Measurements from ENCODE around the gene ADA.

DNA sequence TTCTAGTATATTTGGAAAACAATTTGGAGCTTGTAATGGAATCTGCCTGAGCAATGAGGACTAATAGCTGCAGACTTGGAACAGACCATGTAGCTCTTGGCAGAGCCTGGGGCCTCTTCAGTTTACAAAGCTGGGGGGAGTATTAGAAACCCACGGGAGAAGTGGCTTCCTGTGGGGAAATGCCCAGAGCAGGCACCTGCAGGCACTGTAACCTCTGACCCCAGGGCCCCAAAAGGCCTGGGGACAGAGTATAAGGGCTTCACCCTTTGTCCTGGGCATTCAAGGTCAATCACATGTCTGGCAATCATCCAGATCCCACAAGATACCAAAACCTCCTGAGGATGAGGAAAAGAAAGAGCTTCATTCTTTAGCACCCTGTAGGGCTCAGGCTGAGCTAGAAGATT lies 49.7 kb downstream of the ADA start:
- TF ChIP-seq, protein P1, sequence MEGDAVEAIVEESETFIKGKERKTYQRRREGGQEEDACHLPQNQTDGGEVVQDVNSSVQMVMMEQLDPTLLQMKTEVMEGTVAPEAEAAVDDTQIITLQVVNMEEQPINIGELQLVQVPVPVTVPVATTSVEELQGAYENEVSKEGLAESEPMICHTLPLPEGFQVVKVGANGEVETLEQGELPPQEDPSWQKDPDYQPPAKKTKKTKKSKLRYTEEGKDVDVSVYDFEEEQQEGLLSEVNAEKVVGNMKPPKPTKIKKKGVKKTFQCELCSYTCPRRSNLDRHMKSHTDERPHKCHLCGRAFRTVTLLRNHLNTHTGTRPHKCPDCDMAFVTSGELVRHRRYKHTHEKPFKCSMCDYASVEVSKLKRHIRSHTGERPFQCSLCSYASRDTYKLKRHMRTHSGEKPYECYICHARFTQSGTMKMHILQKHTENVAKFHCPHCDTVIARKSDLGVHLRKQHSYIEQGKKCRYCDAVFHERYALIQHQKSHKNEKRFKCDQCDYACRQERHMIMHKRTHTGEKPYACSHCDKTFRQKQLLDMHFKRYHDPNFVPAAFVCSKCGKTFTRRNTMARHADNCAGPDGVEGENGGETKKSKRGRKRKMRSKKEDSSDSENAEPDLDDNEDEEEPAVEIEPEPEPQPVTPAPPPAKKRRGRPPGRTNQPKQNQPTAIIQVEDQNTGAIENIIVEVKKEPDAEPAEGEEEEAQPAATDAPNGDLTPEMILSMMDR (IDR thresholded peaks at IDR 0.05 in 2 of 3, conservative IDR thresholded peaks at IDR 0.05 in 1 of 3; ENCODE audit: insufficient read depth in 2 of 3, low read depth in 1 of 3, low read length in 3 of 3), result no peak
- TF ChIP-seq ZNF24 (IDR thresholded peaks at IDR 0.05), result no peak
- no peak for TF ChIP-seq SMARCC2 (IDR thresholded peaks at IDR 0.05; ENCODE audit: low read depth)
- TF ChIP-seq POLR2A (conservative IDR thresholded peaks at IDR 0.05), result no peak
